ENCODE results near the gene CAMSAP1.

- TF ChIP-seq, protein P1, sequence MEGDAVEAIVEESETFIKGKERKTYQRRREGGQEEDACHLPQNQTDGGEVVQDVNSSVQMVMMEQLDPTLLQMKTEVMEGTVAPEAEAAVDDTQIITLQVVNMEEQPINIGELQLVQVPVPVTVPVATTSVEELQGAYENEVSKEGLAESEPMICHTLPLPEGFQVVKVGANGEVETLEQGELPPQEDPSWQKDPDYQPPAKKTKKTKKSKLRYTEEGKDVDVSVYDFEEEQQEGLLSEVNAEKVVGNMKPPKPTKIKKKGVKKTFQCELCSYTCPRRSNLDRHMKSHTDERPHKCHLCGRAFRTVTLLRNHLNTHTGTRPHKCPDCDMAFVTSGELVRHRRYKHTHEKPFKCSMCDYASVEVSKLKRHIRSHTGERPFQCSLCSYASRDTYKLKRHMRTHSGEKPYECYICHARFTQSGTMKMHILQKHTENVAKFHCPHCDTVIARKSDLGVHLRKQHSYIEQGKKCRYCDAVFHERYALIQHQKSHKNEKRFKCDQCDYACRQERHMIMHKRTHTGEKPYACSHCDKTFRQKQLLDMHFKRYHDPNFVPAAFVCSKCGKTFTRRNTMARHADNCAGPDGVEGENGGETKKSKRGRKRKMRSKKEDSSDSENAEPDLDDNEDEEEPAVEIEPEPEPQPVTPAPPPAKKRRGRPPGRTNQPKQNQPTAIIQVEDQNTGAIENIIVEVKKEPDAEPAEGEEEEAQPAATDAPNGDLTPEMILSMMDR (IDR thresholded peaks at IDR 0.05; ENCODE audit: insufficient read depth, low read depth, low read length): no peak
- no peak for TF ChIP-seq EZH2 (IDR thresholded peaks at IDR 0.05; ENCODE audit: insufficient read depth, low read length)
These were observed 124.4 kb downstream of the CAMSAP1 start for GRCh38 chr9:135782946-135783345.
